ENCODE data around the gene CRHR2.

CRHR2 gene

DNA sequence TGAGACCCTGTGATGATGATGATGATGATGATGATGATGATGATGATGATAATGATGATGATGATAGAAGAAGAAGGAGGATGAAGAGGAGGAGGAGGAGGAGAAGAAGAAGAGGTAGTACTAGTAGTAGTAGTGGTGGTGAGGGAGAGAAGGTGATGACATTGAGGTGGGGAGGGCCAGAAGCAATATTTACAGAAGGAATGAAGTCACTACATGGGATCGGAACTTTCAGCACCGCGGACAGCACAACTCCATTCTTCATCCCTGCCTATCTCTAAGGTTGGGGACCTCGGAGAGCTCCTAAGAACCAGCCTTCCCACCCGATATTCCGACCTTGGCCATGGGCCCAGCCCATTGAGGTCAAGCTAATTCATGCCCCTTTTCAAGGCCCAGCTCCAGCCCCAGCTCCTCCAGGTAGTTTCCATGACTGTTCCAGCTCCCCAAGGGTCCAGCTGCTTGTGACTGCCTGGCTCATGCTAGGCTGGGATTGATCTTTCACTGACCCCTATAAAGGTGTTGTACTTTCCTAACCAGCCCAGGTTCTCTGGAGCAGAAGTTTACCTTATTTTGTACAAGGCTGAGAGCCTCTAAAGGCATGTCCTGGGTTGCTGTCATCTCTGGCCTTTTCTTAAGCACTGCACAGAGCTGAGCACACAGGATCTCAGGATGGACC, 10.3 kb downstream of the CRHR2 start:
- H3K4me3 ChIP-seq (ENCODE audit: low read depth, low read length), result no peak overlapping the region
- TF ChIP-seq, protein P1, sequence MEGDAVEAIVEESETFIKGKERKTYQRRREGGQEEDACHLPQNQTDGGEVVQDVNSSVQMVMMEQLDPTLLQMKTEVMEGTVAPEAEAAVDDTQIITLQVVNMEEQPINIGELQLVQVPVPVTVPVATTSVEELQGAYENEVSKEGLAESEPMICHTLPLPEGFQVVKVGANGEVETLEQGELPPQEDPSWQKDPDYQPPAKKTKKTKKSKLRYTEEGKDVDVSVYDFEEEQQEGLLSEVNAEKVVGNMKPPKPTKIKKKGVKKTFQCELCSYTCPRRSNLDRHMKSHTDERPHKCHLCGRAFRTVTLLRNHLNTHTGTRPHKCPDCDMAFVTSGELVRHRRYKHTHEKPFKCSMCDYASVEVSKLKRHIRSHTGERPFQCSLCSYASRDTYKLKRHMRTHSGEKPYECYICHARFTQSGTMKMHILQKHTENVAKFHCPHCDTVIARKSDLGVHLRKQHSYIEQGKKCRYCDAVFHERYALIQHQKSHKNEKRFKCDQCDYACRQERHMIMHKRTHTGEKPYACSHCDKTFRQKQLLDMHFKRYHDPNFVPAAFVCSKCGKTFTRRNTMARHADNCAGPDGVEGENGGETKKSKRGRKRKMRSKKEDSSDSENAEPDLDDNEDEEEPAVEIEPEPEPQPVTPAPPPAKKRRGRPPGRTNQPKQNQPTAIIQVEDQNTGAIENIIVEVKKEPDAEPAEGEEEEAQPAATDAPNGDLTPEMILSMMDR (IDR thresholded peaks at IDR 0.05; ENCODE audit: low read depth, low read length), result no peak

DNA sequence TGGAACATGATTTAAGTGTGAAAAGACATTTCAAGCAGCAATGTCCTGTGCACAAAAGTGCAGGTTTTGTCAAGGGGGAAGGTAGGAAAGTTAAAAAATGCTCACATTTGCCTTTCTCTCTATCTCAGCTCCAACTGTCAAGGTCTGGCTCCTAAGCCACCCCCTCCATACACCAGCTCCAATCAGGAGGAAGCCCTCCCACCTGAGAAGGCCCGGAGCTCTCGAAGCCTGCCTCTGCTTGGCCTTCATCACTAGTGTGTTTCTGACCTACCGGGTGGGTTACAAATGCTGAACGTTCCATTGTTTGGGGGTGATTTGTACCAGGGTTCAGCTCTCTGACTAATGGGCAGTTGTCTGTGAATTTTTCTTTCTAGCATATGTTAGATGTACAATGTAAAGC, 14.2 kb downstream of the CRHR2 start:
- no peak overlapping the region for H3K4me3 ChIP-seq (ENCODE audit: low read depth, low read length)
- TF ChIP-seq, protein P1 (IDR thresholded peaks at IDR 0.05; ENCODE audit: low read depth, low read length), result no peak

DNA sequence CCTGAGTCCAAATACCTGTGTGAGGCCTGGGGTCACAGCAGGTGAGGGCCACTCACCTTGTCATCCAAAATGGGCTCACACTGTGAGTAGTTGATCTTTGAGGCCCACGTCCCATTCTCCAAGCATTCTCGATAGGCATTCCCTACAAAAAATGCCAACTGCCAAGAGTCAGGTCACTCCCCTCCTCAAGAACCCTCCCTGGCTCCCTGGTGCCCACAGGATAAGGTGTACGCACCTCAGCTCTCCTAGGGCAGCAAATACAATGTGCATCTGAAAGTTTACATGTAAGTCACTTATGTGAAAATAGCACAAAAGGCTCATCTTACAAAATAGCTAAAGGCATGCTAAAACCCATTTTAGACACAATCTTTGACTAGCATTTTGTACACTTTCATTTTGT, 15.1 kb downstream of the CRHR2 start:
- TF ChIP-seq, protein P1 (IDR thresholded peaks at IDR 0.05; ENCODE audit: low read depth, low read length), result no peak
- no peak overlapping the region for H3K4me3 ChIP-seq (ENCODE audit: low read depth, low read length)

DNA sequence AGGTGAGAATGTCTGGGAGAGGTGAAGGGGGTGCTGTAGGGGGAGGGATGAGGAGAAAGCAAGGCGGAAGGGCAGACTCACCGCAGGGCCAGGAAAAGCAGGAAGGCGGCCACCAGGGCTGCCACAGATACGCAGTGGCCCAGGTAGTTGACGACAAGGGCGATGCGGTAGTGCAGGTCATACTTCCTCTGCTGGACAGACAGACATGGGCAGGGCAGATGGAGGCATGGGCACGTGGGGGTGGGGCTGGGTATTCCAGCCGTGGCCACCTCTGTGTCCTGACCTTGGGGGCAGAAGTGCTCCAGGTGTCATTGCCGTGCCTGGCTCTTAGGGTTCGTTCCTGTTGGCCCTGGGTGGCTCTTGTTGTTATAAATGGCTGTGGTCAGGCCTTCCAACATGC, 16.8 kb downstream of the CRHR2 start:
- no peak overlapping the region for H3K4me3 ChIP-seq (ENCODE audit: low read depth, low read length)
- TF ChIP-seq, protein P1 (IDR thresholded peaks at IDR 0.05; ENCODE audit: low read depth, low read length), result no peak

DNA sequence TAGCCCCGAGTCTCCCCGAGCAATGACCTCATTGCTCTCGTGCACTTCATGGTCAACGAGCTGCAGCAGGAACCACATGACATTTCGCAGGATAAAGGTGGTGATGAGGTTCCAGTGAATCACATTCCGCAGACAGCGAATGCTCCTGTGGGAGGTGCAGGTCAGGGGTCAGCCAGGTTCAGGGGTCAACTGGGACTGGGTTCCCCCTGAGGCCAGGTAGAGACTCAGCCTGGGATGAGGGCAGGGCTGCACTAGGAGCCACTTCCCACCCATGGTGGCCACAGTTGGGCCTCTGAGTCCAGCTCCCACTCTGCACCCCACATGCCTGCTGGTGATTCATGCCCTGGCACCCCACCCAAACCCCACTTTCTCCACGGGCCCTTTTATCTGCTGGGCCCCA, 17.2 kb downstream of the CRHR2 start:
- TF ChIP-seq, protein P1 (IDR thresholded peaks at IDR 0.05; ENCODE audit: low read depth, low read length), result no peak
- H3K4me3 ChIP-seq (ENCODE audit: low read depth, low read length), result no peak overlapping the region

DNA sequence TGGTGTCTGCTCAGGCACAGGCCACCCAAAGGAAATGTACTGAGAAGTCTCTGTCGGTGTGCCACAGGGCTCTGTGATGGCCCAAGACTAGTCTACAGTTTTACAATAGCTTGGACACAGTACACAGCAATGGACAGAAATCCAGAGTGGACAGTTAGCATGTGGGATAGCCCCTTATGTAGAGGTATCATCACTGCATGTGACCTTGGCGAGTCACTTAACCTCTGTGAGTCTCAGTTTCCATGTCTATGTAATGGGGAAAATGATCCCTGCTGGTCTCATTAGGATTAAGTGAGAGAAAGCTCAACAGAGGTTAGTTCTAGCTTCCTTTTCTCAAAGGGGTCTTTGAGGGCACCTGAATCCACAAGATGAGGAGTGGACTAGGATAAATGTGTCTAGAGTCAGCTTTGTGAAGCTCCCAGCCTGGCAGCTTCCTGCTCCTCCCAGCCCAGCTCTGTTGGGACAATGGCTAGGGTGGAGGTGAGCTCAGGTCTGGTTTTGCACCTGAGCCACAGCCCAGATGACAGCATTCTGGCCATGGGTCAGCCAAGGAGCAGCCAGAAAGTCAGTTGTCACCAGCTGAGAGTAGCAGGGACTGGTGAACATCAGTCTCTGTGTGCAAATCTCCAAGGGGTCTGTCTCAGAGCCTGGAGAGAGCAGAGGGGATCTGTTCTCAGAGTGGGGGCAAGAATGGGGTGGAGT, 17.9 kb downstream of the CRHR2 start:
- TF ChIP-seq, protein P1 (IDR thresholded peaks at IDR 0.05; ENCODE audit: low read depth, low read length), result no peak
- H3K4me3 ChIP-seq (ENCODE audit: low read depth, low read length), result no peak overlapping the region

DNA sequence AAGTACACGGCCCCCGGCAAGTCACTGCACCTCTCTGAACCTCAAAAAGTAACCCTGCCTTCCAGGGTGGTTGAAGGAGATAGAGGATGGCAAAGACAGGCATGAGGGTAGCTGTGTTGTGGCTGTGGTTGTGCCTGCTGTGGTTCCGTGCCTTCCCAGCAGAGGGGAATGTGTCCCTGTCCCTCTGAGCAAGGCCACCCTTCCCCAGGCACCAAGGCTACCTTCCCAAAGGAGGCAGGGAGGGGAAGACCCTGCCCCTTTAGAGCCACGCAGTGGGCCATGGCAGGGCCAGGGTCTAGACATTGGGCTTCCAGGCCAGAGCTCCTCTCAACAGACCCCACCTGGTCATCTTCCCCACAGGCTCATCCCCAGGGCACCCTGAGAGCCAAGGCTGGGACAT, 18.8 kb downstream of the CRHR2 start:
- no peak overlapping the region for H3K4me3 ChIP-seq (ENCODE audit: low read depth, low read length)
- TF ChIP-seq, protein P1 (IDR thresholded peaks at IDR 0.05; ENCODE audit: low read depth, low read length), result no peak

Measured in WI38 (cell line).